GM19099 (cell line): ENCODE data around the gene PLEKHA7.

Experiments
- POLR2A ChIP-seq: IDR thresholded peaks from 3 replicates; pipeline ENCODE4 v1.6.1; 2011; ENCODE audit warnings: low read depth; ENCODE audit not compliant: insufficient read length; ENCODE audit errors: extremely low read depth

Gene PLEKHA7

GRCh38 chr11:16831316-16832192 is 182.7 kb downstream of the PLEKHA7 start:
- TF ChIP-seq POLR2A, result no peak

- TF ChIP-seq POLR2A, result no peak
Measured at GRCh38 chr11:16827139-16827538, 187.1 kb downstream of the PLEKHA7 start.

DNA sequence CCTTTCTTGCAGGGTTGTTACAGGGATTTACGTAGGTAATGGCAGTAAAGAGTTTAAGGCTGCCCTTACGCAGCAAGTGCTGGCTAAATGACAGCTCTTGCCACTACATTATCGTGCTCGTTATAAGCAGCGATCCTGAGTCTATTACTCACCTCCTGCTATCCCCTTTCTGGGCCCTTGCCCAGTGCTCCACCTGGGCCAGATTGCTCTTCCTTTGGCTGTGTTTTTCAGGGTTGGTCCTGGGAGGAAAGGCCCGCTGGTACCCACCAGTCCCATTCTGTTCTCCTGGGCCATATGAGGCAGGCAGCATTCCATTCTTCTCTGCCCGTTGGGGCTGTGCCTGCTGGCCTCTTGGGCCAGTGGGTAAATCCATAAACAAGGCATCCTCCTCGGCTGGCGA is 188.2 kb downstream of the PLEKHA7 start:
- TF ChIP-seq POLR2A, result no peak

GRCh38 chr11:16825101-16825500 is 189.1 kb downstream of the PLEKHA7 start:
- TF ChIP-seq POLR2A, result no peak

DNA sequence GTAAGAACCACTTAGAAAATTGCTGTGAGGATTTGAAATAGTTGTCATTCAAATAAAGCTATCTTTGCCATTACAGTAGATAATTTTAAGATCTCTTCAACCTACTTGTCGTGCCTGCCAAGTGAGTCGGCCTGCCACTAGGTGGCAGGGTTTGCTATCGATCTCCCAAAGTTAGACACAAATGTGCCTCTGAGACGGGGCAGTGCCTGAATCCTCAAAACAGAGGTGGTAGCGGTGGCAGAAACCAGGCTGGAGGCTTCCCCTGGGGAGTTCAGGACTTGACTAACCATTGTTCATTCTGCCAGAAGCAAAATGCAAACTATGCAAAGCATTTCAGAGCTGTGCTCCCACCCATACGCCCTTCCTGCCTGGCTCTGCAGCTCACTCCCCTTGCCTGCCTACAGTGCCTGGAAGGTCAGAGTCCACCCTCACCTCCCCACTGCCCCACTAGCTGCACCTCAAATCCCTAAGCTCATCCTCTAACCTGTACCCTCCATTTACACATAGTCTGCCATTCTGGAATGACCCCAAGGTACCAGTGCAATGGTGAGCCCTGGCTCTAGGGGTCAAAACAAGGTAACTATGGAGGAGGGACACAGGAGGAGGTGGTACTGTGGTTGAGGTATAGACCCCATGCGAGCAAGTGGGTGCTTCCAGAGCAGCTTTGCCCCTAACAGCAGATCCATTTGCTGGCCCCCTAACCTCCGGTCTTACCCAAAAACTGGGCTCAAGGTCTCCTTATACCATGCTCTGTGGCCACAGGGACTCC is 193.7 kb downstream of the PLEKHA7 start:
- TF ChIP-seq POLR2A, result no peak

GRCh38 chr11:16818284-16818683 is 195.9 kb downstream of the PLEKHA7 start:
- TF ChIP-seq POLR2A, result no peak

DNA sequence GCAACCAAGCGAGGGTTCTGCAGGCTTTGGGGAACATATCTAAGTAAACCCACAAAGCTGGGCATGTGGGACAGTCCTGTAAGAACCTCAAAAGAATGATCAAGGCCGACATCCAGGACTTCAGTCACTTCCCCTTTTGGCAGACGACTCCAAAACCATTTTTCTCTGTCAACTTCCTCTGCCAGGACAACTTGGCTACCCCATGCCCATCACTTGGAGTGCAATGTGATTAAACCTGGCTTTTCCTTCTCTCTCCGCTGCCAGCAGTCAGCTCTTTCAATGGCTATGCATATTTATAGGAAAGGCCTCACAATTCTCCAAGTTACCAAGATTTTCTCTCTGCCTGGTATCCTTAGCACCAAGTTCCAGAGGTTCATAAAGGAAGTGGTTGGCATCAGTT is 196.9 kb downstream of the PLEKHA7 start:
- no peak for TF ChIP-seq POLR2A

GRCh38 chr11:16816358-16817270 is 197.6 kb downstream of the PLEKHA7 start:
- TF ChIP-seq POLR2A, result no peak

- TF ChIP-seq POLR2A, result no peak
Measured at GRCh38 chr11:16815047-16815767, 199.0 kb downstream of the PLEKHA7 start.

- TF ChIP-seq POLR2A, result no peak
Measured at GRCh38 chr11:16814410-16815046, 199.7 kb downstream of the PLEKHA7 start.

DNA sequence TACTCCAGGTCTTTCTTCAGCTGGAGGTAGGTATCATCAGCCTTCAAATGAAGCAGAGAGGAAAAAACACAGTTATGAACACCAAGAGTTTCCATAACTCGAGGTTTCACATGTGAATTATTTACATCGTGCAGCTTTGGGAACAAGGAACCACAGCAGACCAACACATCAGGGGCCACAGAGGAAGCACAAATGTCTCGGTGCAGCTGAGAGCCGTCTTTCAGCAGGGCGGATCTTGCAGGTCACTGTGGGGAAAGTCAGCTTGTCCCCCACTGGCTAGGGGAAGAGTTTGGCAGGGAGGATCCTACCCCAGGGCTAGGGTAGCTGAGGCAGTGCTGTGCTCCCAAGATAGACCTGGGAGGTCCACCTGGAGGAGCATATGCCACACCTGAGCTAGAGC is 201.1 kb downstream of the PLEKHA7 start:
- TF ChIP-seq POLR2A, result no peak

DNA sequence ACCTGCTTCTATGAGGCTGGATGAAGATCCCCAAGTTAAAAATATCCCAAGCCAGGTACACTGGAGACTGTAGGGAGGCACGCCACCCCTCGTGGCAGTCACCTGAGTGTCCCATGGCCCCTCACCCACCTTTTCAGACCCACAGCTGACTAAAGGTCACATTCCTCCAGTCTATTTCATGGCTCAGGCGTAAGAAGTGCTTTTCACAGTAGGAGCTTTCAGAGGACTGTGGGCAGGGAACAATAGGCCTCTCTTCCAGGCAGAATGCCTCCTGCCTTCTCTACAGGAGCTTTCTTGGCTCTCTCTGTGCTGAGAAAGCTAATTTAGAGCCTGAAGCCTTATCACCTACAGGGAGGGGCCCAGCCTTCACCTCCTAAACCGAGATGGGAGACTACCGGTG is 201.9 kb downstream of the PLEKHA7 start:
- TF ChIP-seq POLR2A, result no peak

DNA sequence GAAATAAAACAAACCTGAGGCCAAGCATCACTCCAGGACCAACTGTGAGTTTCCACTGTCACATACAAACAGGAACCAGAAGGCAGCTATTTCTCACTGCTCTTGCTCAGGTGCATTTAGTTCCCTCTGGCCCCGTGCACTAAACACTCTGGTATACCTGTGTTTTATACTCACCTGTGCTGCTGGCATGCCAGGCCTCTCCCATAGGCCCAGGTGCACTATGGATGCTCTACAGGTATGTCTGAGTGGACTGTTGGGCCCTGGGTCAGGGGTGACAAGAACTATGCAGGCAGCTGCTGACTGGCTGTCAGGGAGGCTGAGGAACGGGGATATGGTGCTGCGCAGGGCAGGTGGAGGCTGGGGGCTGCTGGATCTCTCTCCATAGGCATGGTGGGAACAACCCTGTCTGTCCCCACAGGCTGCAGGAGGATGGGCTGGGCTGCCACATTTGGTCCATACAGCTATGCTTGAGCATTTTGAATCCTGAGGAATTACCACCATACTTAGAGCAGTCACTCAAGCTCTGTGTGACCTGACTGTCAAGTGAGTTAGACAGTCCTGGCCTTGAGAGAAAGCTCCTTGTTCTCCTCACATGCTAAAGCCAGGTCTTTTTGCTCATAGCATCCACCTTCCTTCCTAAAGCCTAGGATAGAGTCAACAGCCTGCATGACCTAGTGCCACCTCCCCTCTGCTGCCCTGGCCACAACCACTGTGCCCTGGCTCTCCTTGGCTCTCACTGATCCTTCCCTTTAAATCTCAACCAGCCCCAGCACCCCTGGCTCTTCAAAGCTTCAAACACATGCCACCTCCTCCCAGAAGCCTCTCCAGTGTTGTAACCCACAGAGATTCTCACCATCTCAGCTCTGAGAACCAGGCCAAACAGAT is 202.8 kb downstream of the PLEKHA7 start:
- no peak for TF ChIP-seq POLR2A
